Measurements from ENCODE around the gene BDKRB2. TPM values are rescaled to one million over a fixed set of nuclear protein-coding genes. Genes with fewer than 3 reads are reported as not detected.

BDKRB2 gene
- total and polyA plus RNA-seq, 8 donors = 3.5 to 14.2 (median 6.1) TPM; not detected in 1

DNA sequence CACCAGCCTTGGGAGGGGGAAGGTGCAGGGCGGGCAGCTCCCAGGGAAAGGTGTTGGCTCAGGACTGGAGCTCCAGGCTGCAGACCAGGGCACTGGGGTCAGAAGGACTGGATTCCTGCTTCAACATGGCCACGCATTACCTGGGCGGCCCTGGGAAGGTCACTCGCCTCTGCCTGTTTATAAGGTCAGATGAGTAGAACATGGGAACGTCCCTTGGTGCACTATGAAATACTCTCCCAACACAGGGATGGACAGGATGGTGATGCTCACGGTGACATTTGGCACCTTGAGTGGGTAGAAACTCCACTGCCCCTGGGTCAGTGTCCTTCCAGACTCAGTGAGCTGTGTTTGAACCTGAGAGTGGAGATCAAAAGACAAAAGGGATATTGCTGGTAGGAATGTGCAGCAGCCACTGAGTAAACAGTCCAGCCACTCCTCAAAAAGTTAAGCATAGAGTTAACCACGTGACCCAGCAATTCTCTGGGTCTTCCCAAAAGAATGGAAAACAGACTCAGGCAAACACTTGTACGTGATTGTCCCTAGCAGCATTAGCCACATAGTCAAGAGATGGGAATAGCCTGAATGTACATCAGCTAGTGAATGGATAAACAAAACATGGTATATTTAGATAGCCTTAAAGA, 9.1 kb upstream of the BDKRB2 start:
- Histone ChIP-seq H3K4me3 (no peak overlapping the region), H3K27ac (peak overlapping the region in 1 of 5 donors; percentile 7), H3K4me1 (peaks cover 0 to 18% (median 11%) of the 10 kb centered on the region in 4 donors), H3K27me3 (peaks cover 0 to 4% (median 0%) of the 10 kb centered on the region in 3 donors), H3K9me3 (no peaks in the 10 kb centered on the region), H3K36me3 (no peaks in the 10 kb centered on the region)
- WGBS, 5 donors = 59 to 73% (median 65%) methylated on average over 5 to 8 of the region's 8 CpGs
- no peak for DNase-seq
- intact Hi-C loops (cut with DNase I; ENCODE audit: low total_unique reads) = no loop called here
- TF ChIP-seq POLR2A (IDR thresholded peaks at IDR 0.05) = no peak
- TF ChIP-seq, protein P1, sequence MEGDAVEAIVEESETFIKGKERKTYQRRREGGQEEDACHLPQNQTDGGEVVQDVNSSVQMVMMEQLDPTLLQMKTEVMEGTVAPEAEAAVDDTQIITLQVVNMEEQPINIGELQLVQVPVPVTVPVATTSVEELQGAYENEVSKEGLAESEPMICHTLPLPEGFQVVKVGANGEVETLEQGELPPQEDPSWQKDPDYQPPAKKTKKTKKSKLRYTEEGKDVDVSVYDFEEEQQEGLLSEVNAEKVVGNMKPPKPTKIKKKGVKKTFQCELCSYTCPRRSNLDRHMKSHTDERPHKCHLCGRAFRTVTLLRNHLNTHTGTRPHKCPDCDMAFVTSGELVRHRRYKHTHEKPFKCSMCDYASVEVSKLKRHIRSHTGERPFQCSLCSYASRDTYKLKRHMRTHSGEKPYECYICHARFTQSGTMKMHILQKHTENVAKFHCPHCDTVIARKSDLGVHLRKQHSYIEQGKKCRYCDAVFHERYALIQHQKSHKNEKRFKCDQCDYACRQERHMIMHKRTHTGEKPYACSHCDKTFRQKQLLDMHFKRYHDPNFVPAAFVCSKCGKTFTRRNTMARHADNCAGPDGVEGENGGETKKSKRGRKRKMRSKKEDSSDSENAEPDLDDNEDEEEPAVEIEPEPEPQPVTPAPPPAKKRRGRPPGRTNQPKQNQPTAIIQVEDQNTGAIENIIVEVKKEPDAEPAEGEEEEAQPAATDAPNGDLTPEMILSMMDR (IDR thresholded peaks at IDR 0.05) = no peak
- no peak for TF ChIP-seq EP300 (IDR thresholded peaks at IDR 0.05)
- TF ChIP-seq POLR2AphosphoS5 (IDR thresholded peaks at IDR 0.05) = no peak

DNA sequence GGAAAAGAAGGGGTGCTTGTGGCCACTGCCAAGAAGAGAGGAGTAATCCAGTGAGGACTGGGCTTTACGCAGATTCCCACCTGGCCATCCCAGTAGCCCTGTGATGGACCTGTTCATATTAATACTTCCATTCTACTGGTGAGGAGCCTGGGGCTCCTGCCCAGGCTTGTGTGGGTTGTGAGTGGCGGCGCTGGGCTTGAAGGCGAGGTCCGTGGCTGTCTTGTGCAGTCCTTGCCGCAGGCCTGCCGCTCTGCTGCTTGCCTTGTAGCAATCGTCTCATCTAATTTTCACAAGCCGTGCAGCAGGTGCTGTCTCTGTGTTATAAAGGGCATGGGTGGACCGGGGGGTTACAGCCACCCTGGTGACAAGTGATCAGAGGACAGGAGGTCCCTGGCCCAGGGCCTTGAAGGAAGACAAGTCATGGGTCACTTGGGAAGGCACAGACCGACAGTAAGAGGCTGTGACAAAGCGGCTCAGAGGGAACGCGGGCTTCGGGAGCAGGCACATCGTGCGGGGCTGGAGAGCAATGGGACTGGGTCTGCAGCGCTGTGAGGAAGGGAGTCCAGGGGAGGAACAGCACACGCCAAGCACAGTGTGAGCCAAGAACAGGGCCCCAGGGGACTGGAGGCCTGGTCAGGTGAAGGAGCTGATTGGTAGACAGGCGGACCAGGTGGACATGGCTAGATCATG, 7.3 kb upstream of the BDKRB2 start:
- 90 to 95% (median 93%) methylated on average over 18 to 20 of the region's 20 CpGs for WGBS, 5 donors
- Histone ChIP-seq H3K4me3 (no peak overlapping the region), H3K9me3 (no peaks in the 10 kb centered on the region), H3K36me3 (no peaks in the 10 kb centered on the region), H3K4me1 (peaks cover 0 to 18% (median 11%) of the 10 kb centered on the region in 4 donors), H3K27ac (peak overlapping the region in 3 of 5 donors; percentile 20 to 61 (median 54)), H3K27me3 (peaks cover 0 to 3% (median 0%) of the 10 kb centered on the region in 3 donors)
- DNase-seq = no peak
- intact Hi-C loops (cut with DNase I; ENCODE audit: low total_unique reads) = no loop called here
- TF ChIP-seq POLR2A (IDR thresholded peaks at IDR 0.05) (no peak), POLR2AphosphoS5 (IDR thresholded peaks at IDR 0.05) (no peak), EP300 (IDR thresholded peaks at IDR 0.05) (no peak)
- TF ChIP-seq, protein P1 (IDR thresholded peaks at IDR 0.05) = no peak

DNA sequence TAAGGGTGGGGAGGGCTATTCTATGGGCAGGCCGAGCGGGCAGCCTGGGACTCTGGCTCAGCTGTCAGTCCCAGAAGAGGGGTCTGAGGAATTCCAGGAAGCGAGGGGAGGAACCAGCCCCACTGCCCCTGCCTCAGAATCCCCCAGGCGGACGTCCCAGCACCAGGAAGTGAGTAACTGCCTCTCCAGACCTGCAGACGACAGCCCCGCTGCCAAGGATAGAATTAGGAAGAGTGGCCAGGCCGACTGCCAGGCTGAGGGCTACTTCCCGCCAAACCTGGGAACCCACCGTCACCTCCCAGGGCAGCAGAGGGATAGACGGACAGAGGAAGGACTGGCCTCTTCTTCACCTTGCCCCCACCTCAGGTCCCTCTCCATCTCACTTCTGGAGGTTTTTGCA, 6.7 kb upstream of the BDKRB2 start:
- Histone ChIP-seq H3K27ac (peak overlapping the region in 4 of 5 donors; percentile 16 to 66 (median 58)), H3K4me1 (peaks cover 0 to 18% (median 11%) of the 10 kb centered on the region in 4 donors), H3K9me3 (no peaks in the 10 kb centered on the region), H3K36me3 (no peaks in the 10 kb centered on the region), H3K27me3 (no peaks in the 10 kb centered on the region), H3K4me3 (no peak overlapping the region)
- 56 to 79% (median 65%) methylated on average over 11 of the region's 11 CpGs for WGBS, 5 donors
- intact Hi-C loops (cut with DNase I; ENCODE audit: low total_unique reads) = no loop called here
- TF ChIP-seq POLR2AphosphoS5 (IDR thresholded peaks at IDR 0.05) (no peak), POLR2A (IDR thresholded peaks at IDR 0.05) (no peak), EP300 (IDR thresholded peaks at IDR 0.05) (no peak)
- TF ChIP-seq, protein P1 (IDR thresholded peaks at IDR 0.05) = no peak
- DNase-seq = no peak

DNA sequence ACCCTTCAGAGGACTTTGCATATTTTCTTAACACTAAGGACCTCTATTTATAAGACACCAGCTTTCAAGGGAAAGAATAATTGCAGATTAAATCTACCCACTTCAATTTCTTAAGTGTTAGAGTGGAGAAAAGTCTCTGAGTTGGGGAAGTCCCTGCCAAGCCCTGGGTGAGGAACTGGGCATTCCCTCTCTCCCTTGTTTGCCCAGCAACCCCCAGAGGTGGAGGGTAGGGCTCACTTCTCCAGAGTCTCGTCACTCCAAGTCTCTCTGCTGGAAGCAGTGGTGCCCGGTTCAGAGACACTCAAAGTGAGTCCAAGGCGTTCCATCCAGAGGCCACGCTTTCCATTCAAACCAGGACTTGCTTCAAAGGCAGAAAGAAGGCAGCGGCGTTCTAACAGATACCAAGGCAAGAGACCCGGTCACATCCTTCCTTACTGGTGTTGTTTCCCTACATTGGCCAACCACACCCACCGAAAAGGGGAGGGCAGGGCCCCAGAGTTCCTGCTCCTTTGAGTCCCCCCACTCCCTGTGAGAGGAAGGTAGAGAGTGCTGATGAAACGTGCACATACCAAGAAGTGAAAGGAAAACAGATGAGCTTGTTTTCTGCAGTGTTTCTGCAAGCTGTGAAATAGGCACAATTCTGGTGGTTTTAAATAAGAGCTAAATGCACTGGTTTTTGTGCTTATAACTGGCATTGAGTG, 6.1 kb upstream of the BDKRB2 start:
- intact Hi-C loops (cut with DNase I; ENCODE audit: low total_unique reads) = no loop called here
- TF ChIP-seq, protein P1 (IDR thresholded peaks at IDR 0.05) = no peak
- peaks cover 0 to 19% (median 12%) of the 10 kb centered on the region in 4 donors for H3K4me1 ChIP-seq
- DNase-seq = no peak
- 30 to 36% (median 33%) methylated on average over 9 of the region's 9 CpGs for WGBS, 5 donors
- no peaks in the 10 kb centered on the region for H3K9me3 ChIP-seq
- H3K27ac ChIP-seq = peak overlapping the region in 4 of 5 donors; percentile 16 to 66 (median 58)
- no peaks in the 10 kb centered on the region for H3K27me3 ChIP-seq
- H3K4me3 ChIP-seq = no peak overlapping the region
- no peaks in the 10 kb centered on the region for H3K36me3 ChIP-seq
